K562 (cell line): ENCODE data around the gene SRI. TPM values are rescaled to one million over a fixed set of nuclear protein-coding genes. Genes with fewer than 3 reads are reported as not detected.

Experiments used
- ATAC-seq: fragments of 200-7000 bp; cut with Tn5 transposase; 3 replicates; pipeline ENCODE4 v1.9.1; 2020; ENCODE audit warnings: moderate library complexity
- BruUV-seq: library from RNA; stranded (reverse); fragments of 400-500 nt; replicated peaks from 2 replicates; lab custom pipeline; 2021; lab: Mats Ljungman, UMichigan
- CTCF ChIA-PET: fragments of 300-600 bp; formaldehyde crosslinking; extraction: SDS; loops from one replicate; lab custom pipeline; 2021; ENCODE audit warnings: low intra/inter-chr PET ratio; lab: Yijun Ruan, JAX
- POLR2A ChIA-PET: fragments of 300-600, 350-650 bp; sonication (Branson Sonifier 250); formaldehyde crosslinking; extraction: SDS; loops from one replicate; lab custom pipeline; 2021; ENCODE audit warnings: antibody characterized with exemption, inconsistent platforms; lab: Yijun Ruan, JAX
- DNase-seq, 4 experiments: peaks; one replicate each; pipeline versions ENCODE4 v3.0.0 to v3.0.0-alpha.2; 2011 to 2018; ENCODE audit warnings: low spot score in 3 of 4, mixed read lengths in 3 of 4; ENCODE audit errors: extremely low read depth in 1 of 4
- FAIRE-seq: peaks from 2 replicates; lab custom pipeline; 2011; peaks lifted over from hg19 to GRCh38; lab: Jason Lieb, UNC
- H2AFZ ChIP-seq: 2 replicates; pipeline ENCODE4 v1.6.0; 2011; ENCODE audit warnings: low read depth, low read length, control low read depth, inconsistent platforms
- H3K27ac ChIP-seq: fragments of 200-600 bp; 3 replicates; pipeline ENCODE4 v1.8.0; 2011; ENCODE audit warnings: low read depth, mild to moderate bottlenecking, control low read depth, inconsistent platforms, low read length, moderate library complexity, mixed read lengths; ENCODE audit errors: extremely low read depth
- H3K27me3 ChIP-seq, 2 experiments: fragments of 300-600 bp in 1 of 2; 2 replicates in 1 of 2; 3 replicates in 1 of 2; pipeline versions ENCODE4 v1.6.0 to v1.8.0; 2011; ENCODE audit warnings: inconsistent platforms in 2 of 2, low read length in 2 of 2, mild to moderate bottlenecking in 1 of 2, mixed read lengths in 1 of 2, moderate library complexity in 1 of 2; ENCODE audit not compliant: control insufficient read depth in 2 of 2, insufficient read depth in 2 of 2
- H3K36me3 ChIP-seq: fragments of 300-600 bp; 3 replicates; pipeline ENCODE4 v1.8.0; 2011; ENCODE audit warnings: mild to moderate bottlenecking, low read length, inconsistent platforms; ENCODE audit not compliant: control insufficient read depth, insufficient read depth
- H3K4me1 ChIP-seq, 2 experiments: fragments of 200-600 bp in 1 of 2; replicated peaks in 1 of 2; 2 replicates in 1 of 2; 3 replicates in 1 of 2; pipeline versions ENCODE4 v1.5.1 to v1.8.0; 2011; ENCODE audit warnings: inconsistent platforms in 2 of 2, low read length in 2 of 2, mild to moderate bottlenecking in 1 of 2, mixed read lengths in 1 of 2, moderate library complexity in 1 of 2; ENCODE audit not compliant: control insufficient read depth in 2 of 2, insufficient read depth in 2 of 2
- H3K4me2 ChIP-seq: 2 replicates; pipeline ENCODE4 v1.6.1; 2011; ENCODE audit warnings: low read length, control low read depth, inconsistent platforms, mixed read lengths; ENCODE audit not compliant: insufficient read depth
- H3K4me3 ChIP-seq: fragments of 200-600 bp; sonication (generic), shearing (Covaris generic); 2 replicates; pipeline ENCODE4 v1.5.1; 2016; ENCODE audit warnings: control low read depth, inconsistent platforms
- H3K79me2 ChIP-seq: fragments of 200-600 bp; 3 replicates; pipeline ENCODE4 v1.8.0; 2011; ENCODE audit warnings: low read length, inconsistent platforms; ENCODE audit not compliant: control insufficient read depth, insufficient read depth
- H3K9ac ChIP-seq, 2 experiments: 2 replicates each; pipeline versions ENCODE4 v1.6.0 to v1.6.1; 2011; ENCODE audit warnings: low read depth in 2 of 2, low read length in 2 of 2, control low read depth in 1 of 2, inconsistent platforms in 1 of 2, mild to moderate bottlenecking in 1 of 2, mixed read lengths in 1 of 2; ENCODE audit not compliant: insufficient read depth in 1 of 2
- H3K9me1 ChIP-seq: one replicate; pipeline ENCODE4 v1.6.0; 2011; ENCODE audit warnings: inconsistent platforms, mild to moderate bottlenecking, low read length, moderate library complexity; ENCODE audit not compliant: control insufficient read depth, insufficient read depth
- H3K9me3 ChIP-seq: replicated peaks from 2 replicates; pipeline ENCODE4 v1.5.1; 2011; ENCODE audit warnings: low read depth, low read length, inconsistent platforms; ENCODE audit not compliant: control insufficient read depth, insufficient read depth
- H4K20me1 ChIP-seq: replicated peaks from 2 replicates; pipeline ENCODE4 v1.6.1; 2011; ENCODE audit warnings: low read length, inconsistent platforms, mixed read lengths; ENCODE audit not compliant: control insufficient read depth, insufficient read depth
- ARID1B ChIP-seq: fragments of 450-650 bp; IDR thresholded peaks from 2 replicates; pipeline ENCODE4 v1.6.1; 2016; ENCODE audit warnings: antibody characterized with exemption, mild to moderate bottlenecking, inconsistent platforms
- CTBP1 ChIP-seq: fragments of 450-650 bp; IDR thresholded peaks from 2 replicates; pipeline ENCODE4 v1.6.1; 2016; ENCODE audit warnings: borderline replicate concordance
- FOXJ2 ChIP-seq: fragments of 200-800 bp; sonication (Bioruptor generic); IDR thresholded peaks from 2 replicates; pipeline ENCODE4 v1.6.1; 2016; ENCODE audit warnings: missing genetic modification characterization, missing compliant biosample characterization
- HLTF ChIP-seq: fragments of 450-650 bp; IDR thresholded peaks from 2 replicates; pipeline ENCODE4 v1.6.1; 2016
- HMBOX1 ChIP-seq: sonication (generic); IDR thresholded peaks from 2 replicates; pipeline ENCODE4 v1.6.1; 2016
- LCOR ChIP-seq: sonication (generic); formaldehyde crosslinking; IDR thresholded peaks from 2 replicates; pipeline ENCODE4 v1.8.0; 2022; ENCODE audit warnings: mild to moderate bottlenecking, missing genetic modification reagents
- MECOM ChIP-seq: fragments of 250-450 bp; sonication (Bioruptor Pico); IDR thresholded peaks from 2 replicates; pipeline ENCODE4 v1.8.0; 2022; ENCODE audit warnings: inconsistent platforms
- MXI1 ChIP-seq: IDR thresholded peaks from 2 replicates; pipeline ENCODE4 v1.6.1; 2011; ENCODE audit warnings: low read depth, mild to moderate bottlenecking, improper control_type of control experiment, low read length
- NR2C1 ChIP-seq, 2 experiments: fragments of 450-650 bp; IDR thresholded peaks; 2 replicates each; pipeline ENCODE4 v1.6.1; 2017; ENCODE audit warnings: mild to moderate bottlenecking in 2 of 2, antibody characterized with exemption in 1 of 2, inconsistent platforms in 1 of 2, missing compliant biosample characterization in 1 of 2, missing genetic modification characterization in 1 of 2
- PKNOX1 ChIP-seq: fragments of 450-650 bp; IDR thresholded peaks from 2 replicates; pipeline ENCODE4 v1.6.1; 2016
- TAL1 ChIP-seq: fragments of 450-650 bp; IDR thresholded peaks from 2 replicates; pipeline ENCODE4 v1.6.1; 2016; ENCODE audit warnings: mild to moderate bottlenecking
- U2AF1 ChIP-seq: fragments of 200-400 bp; formaldehyde crosslinking; optimal IDR thresholded peaks from 2 replicates; pipeline ENCODE3; 2017; ENCODE audit warnings: mild to moderate bottlenecking, low read depth, low read length, moderate library complexity
- ZNF175 ChIP-seq: fragments of 200-800 bp; sonication (Bioruptor generic); IDR thresholded peaks from 2 replicates; pipeline ENCODE4 v1.6.1; 2016; ENCODE audit warnings: low read depth, mild to moderate bottlenecking, missing genetic modification characterization, missing compliant biosample characterization
- ZNF23 ChIP-seq: fragments of 250-450 bp; sonication (Bioruptor Pico); IDR thresholded peaks from 2 replicates; pipeline ENCODE4 v1.4.0; 2020; ENCODE audit warnings: mild to moderate bottlenecking
- ZNF511 ChIP-seq: sonication (generic); formaldehyde crosslinking; IDR thresholded peaks from 2 replicates; pipeline ENCODE4 v1.8.0; 2022; ENCODE audit warnings: mild to moderate bottlenecking, missing genetic modification reagents
- WGBS: fragments of 100-300 bp; shearing (Covaris generic); methylation state at CpG from one replicate; pipeline ENCODE4 v1.1.6; 2016; ENCODE audit warnings: low coverage, mixed read lengths; ENCODE audit not compliant: insufficient coverage; ENCODE audit errors: missing lambda C conversion rate; 5-methylcytosine and 5-hydroxymethylcytosine counted together
- in situ Hi-C: fragments of 300-500 bp; cut with MboI; formaldehyde crosslinking; loops from 4 replicates; pipeline ENCODE4 v1.15.0; 2018; ENCODE audit warnings: inconsistent platforms, mixed read lengths
- intact Hi-C: fragments of 100-400 bp; cut with micrococcal nuclease; formaldehyde crosslinking; loops from 2 replicates; pipeline ENCODE4 v1.14.2; 2022
- polyA plus RNA-seq, 8 experiments: library from polyadenylated mRNA; depleted of rRNA in 4 of 8; stranded (reverse) in 5 of 8; unstranded in 3 of 8; fragments of >200 nt; fragmentation: Nextera tagmentation in 2 of 8; fragmentation: Illumina TruSeq in 1 of 8; extraction: Ambion mirVana in 2 of 8; extraction: Trizol in 1 of 8; gene quantifications; 2 replicates each; pipeline versions ENCODE4 v1.2.1 to v1.2.3, GENCODE V29; 2011 to 2014; ENCODE audit warnings: inconsistent platforms in 1 of 8, missing spikeins in 1 of 8
- total RNA-seq, 7 experiments: library from RNA; depleted of rRNA in 6 of 7; stranded (reverse); fragments of >200 nt in 6 of 7; fragmentation: Illumina TruSeq in 2 of 7; extraction: Trizol in 2 of 7; gene quantifications; 2 replicates each; pipeline versions ENCODE4 v1.2.1 to v1.2.3, GENCODE V29; 2011 to 2021; ENCODE audit warnings: low replicate concordance in 1 of 7
- TF ChIP-seq, protein P1 (sequence below): fragments of 250-450 bp; sonication (Bioruptor Pico); IDR thresholded peaks from 2 replicates; pipeline ENCODE4 v1.5.0; 2020; ENCODE audit warnings: mild to moderate bottlenecking, borderline replicate concordance

Gene SRI
- total and polyA plus RNA-seq, 9 of the 15 experiments (the other 6 are each of a cell fraction or from before 2014, with no cell fraction given) = 56.4 to 158 (median 119) TPM

DNA sequence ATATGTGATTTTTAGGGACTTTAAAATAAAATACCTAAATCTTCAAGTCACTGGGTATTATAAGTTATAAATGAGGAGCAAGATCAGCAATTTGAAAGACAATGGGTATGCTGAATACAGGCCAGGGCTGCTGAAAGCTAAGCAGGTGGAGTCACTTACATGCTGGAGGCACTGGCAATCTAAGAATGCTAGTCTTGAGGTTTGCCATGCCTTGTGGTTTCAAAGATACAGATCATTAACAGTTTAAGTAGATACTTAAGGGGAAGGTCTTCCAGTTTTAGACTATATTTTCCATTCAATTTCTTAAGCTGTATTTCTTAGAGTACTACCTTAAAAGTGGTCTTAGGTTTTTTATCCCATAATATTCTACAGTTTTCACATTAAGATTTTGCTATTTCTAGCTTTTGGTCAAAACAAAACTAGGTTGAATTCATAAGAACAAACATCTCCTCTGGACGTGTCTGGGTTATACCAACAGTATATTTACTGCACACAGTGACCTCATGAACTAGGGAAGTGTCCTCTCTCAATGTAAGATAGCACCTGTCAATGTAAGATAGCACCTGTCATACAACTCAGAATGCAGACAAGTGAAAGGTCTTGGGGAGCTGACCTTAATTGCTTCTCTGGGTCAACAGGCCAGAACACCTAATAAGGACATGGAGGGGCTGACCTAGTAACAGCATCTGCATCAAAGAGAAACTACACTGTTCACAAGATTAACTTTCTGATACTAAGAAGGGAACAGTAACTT lies 2.0 kb downstream of the SRI start:
- ChIA-PET CTCF (no interaction called here), POLR2A (interaction anchor here (0.6 to 1.3 kb wide), 6 partner anchors 9 to 324 kb away, joined by 3 to 6 read pairs (median 3); no protein-coding TSS in a partner anchor)
- H3K9me1 ChIP-seq = no peaks in the 10 kb centered on the region
- no peaks in the 10 kb centered on the region for H4K20me1 ChIP-seq
- intact Hi-C loops = loop anchor here (5.0 to 10.0 kb wide), 2 partner anchors 343 to 464 kb away; partner anchors contain the start of genes DBF4 and SLC25A40
- H3K27me3 ChIP-seq = no peaks in the 10 kb centered on the region
- H3K4me2 ChIP-seq = peak overlapping the region; percentile 82
- ATAC-seq (peak; percentile 9), DNase-seq (peak; percentile 23 to 46 (median 28)), FAIRE-seq (no peak)
- peak overlapping the region in 1 of 2 experiments; percentile 87; a peak in 2 of 4 replicates for H3K9ac ChIP-seq
- H2AFZ ChIP-seq = 0 out of 2 replicates have a peak overlapping the region, but pooled peaks have one; percentile 90
- peak overlapping the region; percentile 94; the same call in 1 of the 3 replicates for H3K27ac ChIP-seq
- in situ Hi-C loops = no loop called here
- 12% methylated on average over 1 of the region's 1 CpG for WGBS
- H3K9me3 ChIP-seq = no peaks in the 10 kb centered on the region
- BruUV-seq = no TSS peak
- H3K4me1 ChIP-seq = peaks cover 0 to 17% of the 10 kb centered on the region in 2 experiments; a peak in 3 of 5 replicates
- H3K4me3 ChIP-seq = peak overlapping the region; percentile 89; the same call in 1 of the 2 replicates
- peaks cover 45% of the 10 kb centered on the region for H3K36me3 ChIP-seq
- peaks cover 28% of the 10 kb centered on the region for H3K79me2 ChIP-seq
- TF ChIP-seq LCOR (peak; percentile 10; the same call in 1 of the 2 replicates), CTBP1 (peak; percentile 56), ZNF175 (CRISPR knock-in tag) (no peak), ARID1B (peak; percentile 28; the same call in 1 of the 2 replicates), HMBOX1 (peak; percentile 52; the same call in 1 of the 2 replicates), HLTF (no peak), FOXJ2 (tag) (0 out of 2 replicates have a peak, but pooled peaks have one; percentile 49), NR2C1 (IDR thresholded peaks at IDR 0.05) (no peak), NR2C1 (tag; IDR thresholded peaks at IDR 0.05) (no peak), U2AF1 (no peak), MECOM (peak; percentile 76; the same call in 1 of the 2 replicates), TAL1 (peak; percentile 22), MXI1 (no peak), ZNF23 (CRISPR knock-in tag) (no peak), ZNF511 (CRISPR knock-in tag) (no peak), PKNOX1 (peak; percentile 73)
- TF ChIP-seq, protein P1, sequence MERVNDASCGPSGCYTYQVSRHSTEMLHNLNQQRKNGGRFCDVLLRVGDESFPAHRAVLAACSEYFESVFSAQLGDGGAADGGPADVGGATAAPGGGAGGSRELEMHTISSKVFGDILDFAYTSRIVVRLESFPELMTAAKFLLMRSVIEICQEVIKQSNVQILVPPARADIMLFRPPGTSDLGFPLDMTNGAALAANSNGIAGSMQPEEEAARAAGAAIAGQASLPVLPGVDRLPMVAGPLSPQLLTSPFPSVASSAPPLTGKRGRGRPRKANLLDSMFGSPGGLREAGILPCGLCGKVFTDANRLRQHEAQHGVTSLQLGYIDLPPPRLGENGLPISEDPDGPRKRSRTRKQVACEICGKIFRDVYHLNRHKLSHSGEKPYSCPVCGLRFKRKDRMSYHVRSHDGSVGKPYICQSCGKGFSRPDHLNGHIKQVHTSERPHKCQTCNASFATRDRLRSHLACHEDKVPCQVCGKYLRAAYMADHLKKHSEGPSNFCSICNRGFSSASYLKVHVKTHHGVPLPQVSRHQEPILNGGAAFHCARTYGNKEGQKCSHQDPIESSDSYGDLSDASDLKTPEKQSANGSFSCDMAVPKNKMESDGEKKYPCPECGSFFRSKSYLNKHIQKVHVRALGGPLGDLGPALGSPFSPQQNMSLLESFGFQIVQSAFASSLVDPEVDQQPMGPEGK = no peak
